IMR-90 (cell line): ENCODE data around the gene PNMA8C. TPM values are rescaled to one million over a fixed set of nuclear protein-coding genes. Genes with fewer than 3 reads are reported as not detected.

Experiments
- ATAC-seq: fragments of 200-7000 bp; cut with Tn5 transposase; 2 replicates; pipeline ENCODE4 v1.9.1; 2020; ENCODE audit warnings: low read depth, mild to moderate bottlenecking, moderate library complexity
- BruUV-seq: library from RNA; stranded (reverse); fragments of 400-500 nt; replicated peaks from 2 replicates; lab custom pipeline; 2021; lab: Mats Ljungman, UMichigan
- CTCF ChIA-PET: fragments of 300-600 bp; formaldehyde crosslinking; extraction: SDS; loops from one replicate; lab custom pipeline; 2021; ENCODE audit warnings: antibody characterized with exemption; lab: Yijun Ruan, JAX
- POLR2A ChIA-PET: fragments of 300-600 bp; sonication (Branson Sonifier 250); formaldehyde crosslinking; loops from one replicate; lab custom pipeline; 2022; ENCODE audit warnings: antibody characterized with exemption; ENCODE audit not compliant: unreplicated experiment; lab: Charles Lee
- DNase-seq: peaks from one replicate; pipeline ENCODE4 v3.0.0; 2013
- H2AFZ ChIP-seq: replicated peaks from 2 replicates; pipeline ENCODE3; 2013; ENCODE audit warnings: low read length, mild to moderate bottlenecking; ENCODE audit not compliant: poor library complexity
- H2AK5ac ChIP-seq: 2 replicates; pipeline ENCODE4 v1.6.1; 2013; ENCODE audit warnings: low read depth, low read length, inconsistent platforms
- H2AK9ac ChIP-seq: replicated peaks from 2 replicates; pipeline ENCODE3; 2013; ENCODE audit warnings: mild to moderate bottlenecking, low read depth, low read length, moderate library complexity; ENCODE audit not compliant: poor library complexity
- H2BK120ac ChIP-seq: 2 replicates; pipeline ENCODE4 v1.6.1; 2013; ENCODE audit warnings: low read depth, low read length, inconsistent platforms
- H2BK15ac ChIP-seq: 3 replicates; pipeline ENCODE4 v1.6.1; 2013; ENCODE audit warnings: low read depth, low read length, inconsistent platforms
- H2BK20ac ChIP-seq: 2 replicates; pipeline ENCODE4 v1.6.1; 2013; ENCODE audit warnings: low read depth, mild to moderate bottlenecking, inconsistent platforms, low read length, moderate library complexity
- H2BK5ac ChIP-seq: 2 replicates; pipeline ENCODE4 v1.6.1; 2013; ENCODE audit warnings: mild to moderate bottlenecking, low read depth, low read length, inconsistent platforms; ENCODE audit not compliant: poor library complexity, severe bottlenecking
- H3K14ac ChIP-seq: replicated peaks from 2 replicates; pipeline ENCODE4 v1.6.1; 2013; ENCODE audit warnings: low read depth, low read length, inconsistent platforms
- H3K18ac ChIP-seq: 2 replicates; pipeline ENCODE4 v1.6.1; 2013; ENCODE audit warnings: low read depth, low read length, control low read depth
- H3K23ac ChIP-seq: 2 replicates; pipeline ENCODE4 v1.6.1; 2013; ENCODE audit warnings: low read depth, low read length, inconsistent platforms
- H3K27ac ChIP-seq: 2 replicates; pipeline ENCODE4 v1.5.1; 2013; ENCODE audit warnings: mild to moderate bottlenecking, control low read depth, low read length; ENCODE audit not compliant: insufficient read depth
- H3K27me3 ChIP-seq: 2 replicates; pipeline ENCODE4 v1.6.1; 2013; ENCODE audit warnings: low read length; ENCODE audit not compliant: control insufficient read depth, insufficient read depth
- H3K36me3 ChIP-seq: 2 replicates; pipeline ENCODE4 v1.6.1; 2013; ENCODE audit warnings: low read length, mixed read lengths; ENCODE audit not compliant: control insufficient read depth, insufficient read depth
- H3K4ac ChIP-seq: 2 replicates; pipeline ENCODE4 v1.6.1; 2013; ENCODE audit warnings: low read depth, low read length, inconsistent platforms
- H3K4me1 ChIP-seq: 2 replicates; pipeline ENCODE4 v1.6.1; 2013; ENCODE audit warnings: low read length, mixed read lengths; ENCODE audit not compliant: control insufficient read depth, insufficient read depth
- H3K4me2 ChIP-seq: 2 replicates; pipeline ENCODE4 v1.6.1; 2013; ENCODE audit warnings: low read depth, mild to moderate bottlenecking, control low read depth, low read length, moderate library complexity
- H3K4me3 ChIP-seq: 2 replicates; pipeline ENCODE4 v1.5.1; 2013; ENCODE audit warnings: low read depth, mild to moderate bottlenecking, control low read depth, low read length, moderate library complexity; ENCODE audit not compliant: insufficient read depth
- H3K56ac ChIP-seq: 2 replicates; pipeline ENCODE4 v1.6.1; 2013; ENCODE audit warnings: low read length, inconsistent platforms; ENCODE audit not compliant: insufficient read depth; ENCODE audit errors: extremely low read depth
- H3K79me1 ChIP-seq, 2 experiments: 2 replicates each; pipeline ENCODE4 v1.6.1; 2013; ENCODE audit warnings: low read length in 2 of 2, inconsistent platforms in 1 of 2, low read depth in 1 of 2
- H3K9ac ChIP-seq: 2 replicates; pipeline ENCODE4 v1.6.1; 2013; ENCODE audit warnings: low read depth, low read length, control low read depth
- H3K9me1 ChIP-seq: 2 replicates; pipeline ENCODE4 v1.6.1; 2013; ENCODE audit warnings: low read length, inconsistent platforms; ENCODE audit not compliant: insufficient read depth
- H3K9me3 ChIP-seq: 2 replicates; pipeline ENCODE4 v1.6.1; 2013; ENCODE audit warnings: low read length; ENCODE audit not compliant: control insufficient read depth, insufficient read depth
- H4K20me1 ChIP-seq: 2 replicates; pipeline ENCODE4 v1.6.1; 2013; ENCODE audit warnings: low read length, inconsistent platforms; ENCODE audit not compliant: insufficient read depth
- H4K5ac ChIP-seq: 2 replicates; pipeline ENCODE4 v1.6.1; 2013; ENCODE audit warnings: mild to moderate bottlenecking, low read depth, low read length, control low read depth
- H4K8ac ChIP-seq, 2 experiments: 2 replicates each; pipeline ENCODE4 v1.6.1; 2013; ENCODE audit warnings: low read depth in 2 of 2, low read length in 2 of 2, control low read depth in 1 of 2, inconsistent platforms in 1 of 2
- H4K91ac ChIP-seq: 2 replicates; pipeline ENCODE4 v1.6.1; 2013; ENCODE audit warnings: low read depth, low read length, inconsistent platforms; ENCODE audit not compliant: insufficient read depth
- BHLHE40 ChIP-seq: fragments of 150-350 bp; IDR thresholded peaks from 2 replicates; pipeline ENCODE4 v1.6.1; 2016; ENCODE audit warnings: mild to moderate bottlenecking, low read depth, low read length
- CEBPB ChIP-seq: IDR thresholded peaks from 2 replicates; pipeline ENCODE4 v1.6.1; 2012; ENCODE audit warnings: low read depth, low read length, improper control_type of control experiment
- MAFK ChIP-seq: IDR thresholded peaks from 2 replicates; pipeline ENCODE4 v1.6.1; 2012; ENCODE audit warnings: low read depth, low read length, improper control_type of control experiment
- NFE2L2 ChIP-seq: fragments of 150-350 bp; IDR thresholded peaks from 2 replicates; pipeline ENCODE4 v1.6.1; 2016; ENCODE audit warnings: low read depth, mild to moderate bottlenecking, low read length
- RCOR1 ChIP-seq: IDR thresholded peaks from 2 replicates; pipeline ENCODE4 v1.6.1; 2012; ENCODE audit warnings: mild to moderate bottlenecking, low read length, improper control_type of control experiment; ENCODE audit not compliant: insufficient replicate concordance
- RFX5 ChIP-seq: IDR thresholded peaks from 2 replicates; pipeline ENCODE4 v1.8.0; 2012; ENCODE audit warnings: low read depth, mild to moderate bottlenecking, low read length, moderate library complexity
- WGBS, 2 experiments: methylation state at CpG; one replicate each; pipeline versions ENCODE4 v1.1.5 to v1.1.7; 2013; ENCODE audit warnings: missing lambda C conversion rate in 2 of 2; ENCODE audit not compliant: insufficient read length in 1 of 2; ENCODE audit errors: extremely low coverage in 2 of 2; 5-methylcytosine and 5-hydroxymethylcytosine counted together
- dilution Hi-C: fragments of 300-500 bp; cut with HindIII; formaldehyde crosslinking; loops from one replicate; pipeline ENCODE4 v1.14.3; 2018; ENCODE audit warnings: low sequenced_read_pairs; ENCODE audit not compliant: unreplicated experiment
- in situ Hi-C: fragments of 300-500 bp; cut with MboI; formaldehyde crosslinking; loops from 3 replicates; pipeline ENCODE4 v1.14.3; 2019; ENCODE audit warnings: low sequenced_read_pairs, inconsistent platforms, mixed read lengths
- intact Hi-C: fragments of 100-400 bp; cut with micrococcal nuclease; formaldehyde crosslinking; loops from 2 replicates; pipeline ENCODE4 v1.10.0; 2022
- polyA plus RNA-seq, 3 experiments: library from polyadenylated mRNA; depleted of rRNA; stranded (reverse); fragments of >200 nt; gene quantifications; 2 replicates each; pipeline ENCODE4 v1.2.3, GENCODE V29; 2012; ENCODE audit warnings: low replicate concordance in 1 of 3
- total RNA-seq: library from RNA; depleted of rRNA; stranded (reverse); fragments of >200 nt; gene quantifications from 2 replicates; pipeline ENCODE4 v1.2.3, GENCODE V29; 2012
- TF ChIP-seq, protein P1 (sequence below): fragments of 150-350 bp; IDR thresholded peaks from 2 replicates; pipeline ENCODE4 v1.6.1; 2016; ENCODE audit warnings: low read depth, mild to moderate bottlenecking, low read length, moderate library complexity, borderline replicate concordance

The PNMA8C gene
- total and polyA plus RNA-seq, 2 of the 4 experiments (the other 2 are of a cell fraction) = 0.09 to 0.18 TPM

DNA sequence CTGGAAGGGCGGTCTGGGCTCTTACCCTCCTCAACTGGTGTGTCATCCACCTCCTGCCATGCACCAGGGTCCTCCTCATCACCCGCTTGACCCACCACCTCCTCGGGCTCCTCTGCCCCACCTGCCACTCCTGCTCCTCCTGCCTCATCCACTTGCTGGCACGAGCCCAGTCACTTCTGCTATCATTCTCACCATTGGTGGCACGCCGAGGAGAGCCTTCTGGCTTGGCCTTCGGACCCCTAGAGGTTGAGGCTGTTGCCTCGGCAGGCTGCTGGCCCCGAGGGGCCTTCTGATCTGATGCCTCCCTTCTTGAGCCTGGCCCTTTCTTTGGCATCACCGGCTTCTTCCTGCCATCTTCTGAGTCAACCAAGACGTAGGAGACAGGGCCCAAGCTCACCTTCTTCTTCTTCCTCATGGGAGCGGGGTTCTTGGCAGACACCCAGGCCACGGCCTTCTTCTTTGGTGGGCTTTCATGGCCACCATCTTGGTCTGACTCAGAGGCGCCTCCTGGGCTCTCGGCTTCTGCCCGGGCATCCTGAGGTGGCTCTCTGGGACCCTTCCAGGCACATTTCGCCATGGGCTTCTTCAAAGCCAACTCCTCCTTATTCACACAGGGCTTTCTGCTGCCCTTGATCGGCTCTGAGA, 40.9 kb upstream of the PNMA8C start:
- H3K23ac ChIP-seq = no peak overlapping the region

More for the DNA sequence above, 40.9 kb upstream of the PNMA8C start:
- CTCF ChIA-PET = no interaction called here
- Histone ChIP-seq H3K9ac (no peak overlapping the region), H4K8ac (no peak overlapping the region), H2AK9ac (no peak overlapping the region), H2BK5ac (no peak overlapping the region), H3K18ac (no peak overlapping the region), H3K27me3 (no peaks in the 10 kb centered on the region), H2AFZ (no peak overlapping the region), H4K91ac (no peak overlapping the region), H3K79me1 (no peaks in the 10 kb centered on the region), H2BK20ac (no peak overlapping the region), H3K36me3 (no peaks in the 10 kb centered on the region), H3K4me2 (no peak overlapping the region), H4K5ac (no peak overlapping the region), H3K4me1 (peaks cover 11% of the 10 kb centered on the region), H3K56ac (no peak overlapping the region), H2BK15ac (no peak overlapping the region), H3K9me3 (no peaks in the 10 kb centered on the region), H2BK120ac (no peak overlapping the region), H3K4ac (no peak overlapping the region), H4K20me1 (peaks cover 2% of the 10 kb centered on the region; the same call in 1 of the 2 replicates), H2AK5ac (no peak overlapping the region), H3K27ac (no peak overlapping the region), H3K14ac (no peak overlapping the region), H3K4me3 (no peak overlapping the region), H3K9me1 (peaks cover 15% of the 10 kb centered on the region)
- DNase-seq (no peak), ATAC-seq (no peak)
- 99% methylated on average over 8 of the region's 18 CpGs; no CpG with 5 or more reads in 1 of the 2 experiments for WGBS, 2 experiments
- dilution Hi-C loops = no loop called here
- intact Hi-C loops = no loop called here
- TF ChIP-seq CEBPB (no peak), MAFK (no peak), RCOR1 (no peak), NFE2L2 (no peak), RFX5 (no peak), BHLHE40 (no peak)
- TF ChIP-seq, protein P1, sequence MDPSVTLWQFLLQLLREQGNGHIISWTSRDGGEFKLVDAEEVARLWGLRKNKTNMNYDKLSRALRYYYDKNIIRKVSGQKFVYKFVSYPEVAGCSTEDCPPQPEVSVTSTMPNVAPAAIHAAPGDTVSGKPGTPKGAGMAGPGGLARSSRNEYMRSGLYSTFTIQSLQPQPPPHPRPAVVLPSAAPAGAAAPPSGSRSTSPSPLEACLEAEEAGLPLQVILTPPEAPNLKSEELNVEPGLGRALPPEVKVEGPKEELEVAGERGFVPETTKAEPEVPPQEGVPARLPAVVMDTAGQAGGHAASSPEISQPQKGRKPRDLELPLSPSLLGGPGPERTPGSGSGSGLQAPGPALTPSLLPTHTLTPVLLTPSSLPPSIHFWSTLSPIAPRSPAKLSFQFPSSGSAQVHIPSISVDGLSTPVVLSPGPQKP = no peak
- POLR2A ChIA-PET = no interaction called here
- in situ Hi-C loops = no loop called here
- no TSS peak for BruUV-seq
